ENCODE data around the gene TMEM248. TPM values are rescaled to one million over a fixed set of nuclear protein-coding genes. Genes with fewer than 3 reads are reported as not detected.

Gene TMEM248
- total and polyA plus RNA-seq, 2 of the 13 experiments (the other 11 are each of a cell fraction or from before 2014, with no cell fraction given), result 54.3 to 109 TPM

- TF ChIP-seq FOXC1 (CRISPR knock-in tag; IDR thresholded peaks at IDR 0.05; ENCODE audit: borderline replicate concordance) (peak; percentile 93; the same call in 1 of the 2 replicates), PLRG1 (conservative IDR thresholded peaks at IDR 0.05) (no peak), ASH2L (IDR thresholded peaks at IDR 0.05; ENCODE audit: insufficient read length, low read depth, low read length) (peak; percentile 92), AFF4 (CRISPR knock-in tag; IDR thresholded peaks at IDR 0.05) (no peak), MXD4 (CRISPR knock-in tag; IDR thresholded peaks at IDR 0.05) (peak; percentile 94), ZNF274 (CRISPR knock-in tag; IDR thresholded peaks at IDR 0.05) (peak; percentile 82), FOXK1 (CRISPR knock-in tag; IDR thresholded peaks at IDR 0.05; ENCODE audit: borderline replicate concordance, low read depth) (peak; percentile 88; the same call in 1 of the 2 replicates), ZNF180 (CRISPR knock-in tag; IDR thresholded peaks at IDR 0.05; ENCODE audit: borderline replicate concordance, low read depth) (no peak), HNRNPUL1 (IDR thresholded peaks at IDR 0.05; ENCODE audit: low read depth, low read length) (no peak), ATF7 (IDR thresholded peaks at IDR 0.05) (no peak), ATF7 (CRISPR knock-in tag; IDR thresholded peaks at IDR 0.05) (peak; percentile 66; the same call in 1 of the 2 replicates), SIX4 (CRISPR knock-in tag; IDR thresholded peaks at IDR 0.05) (no peak), MTA1 (CRISPR knock-in tag; IDR thresholded peaks at IDR 0.05; ENCODE audit: borderline replicate concordance) (peak; percentile 97), ZNF432 (CRISPR knock-in tag; IDR thresholded peaks at IDR 0.05; ENCODE audit: borderline replicate concordance) (no peak), ZNF563 (CRISPR knock-in tag; IDR thresholded peaks at IDR 0.05) (peak; percentile 60; the same call in 1 of the 2 replicates), ZNF354B (CRISPR knock-in tag; IDR thresholded peaks at IDR 0.05) (no peak)
- TF ChIP-seq, protein P1, sequence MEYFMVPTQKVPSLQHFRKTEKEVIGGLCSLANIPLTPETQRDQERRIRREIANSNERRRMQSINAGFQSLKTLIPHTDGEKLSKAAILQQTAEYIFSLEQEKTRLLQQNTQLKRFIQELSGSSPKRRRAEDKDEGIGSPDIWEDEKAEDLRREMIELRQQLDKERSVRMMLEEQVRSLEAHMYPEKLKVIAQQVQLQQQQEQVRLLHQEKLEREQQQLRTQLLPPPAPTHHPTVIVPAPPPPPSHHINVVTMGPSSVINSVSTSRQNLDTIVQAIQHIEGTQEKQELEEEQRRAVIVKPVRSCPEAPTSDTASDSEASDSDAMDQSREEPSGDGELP (IDR thresholded peaks at IDR 0.05; ENCODE audit: borderline replicate concordance, low read depth), result peak; percentile 53; the same call in 1 of the 2 replicates
- TF ChIP-seq, protein P2, sequence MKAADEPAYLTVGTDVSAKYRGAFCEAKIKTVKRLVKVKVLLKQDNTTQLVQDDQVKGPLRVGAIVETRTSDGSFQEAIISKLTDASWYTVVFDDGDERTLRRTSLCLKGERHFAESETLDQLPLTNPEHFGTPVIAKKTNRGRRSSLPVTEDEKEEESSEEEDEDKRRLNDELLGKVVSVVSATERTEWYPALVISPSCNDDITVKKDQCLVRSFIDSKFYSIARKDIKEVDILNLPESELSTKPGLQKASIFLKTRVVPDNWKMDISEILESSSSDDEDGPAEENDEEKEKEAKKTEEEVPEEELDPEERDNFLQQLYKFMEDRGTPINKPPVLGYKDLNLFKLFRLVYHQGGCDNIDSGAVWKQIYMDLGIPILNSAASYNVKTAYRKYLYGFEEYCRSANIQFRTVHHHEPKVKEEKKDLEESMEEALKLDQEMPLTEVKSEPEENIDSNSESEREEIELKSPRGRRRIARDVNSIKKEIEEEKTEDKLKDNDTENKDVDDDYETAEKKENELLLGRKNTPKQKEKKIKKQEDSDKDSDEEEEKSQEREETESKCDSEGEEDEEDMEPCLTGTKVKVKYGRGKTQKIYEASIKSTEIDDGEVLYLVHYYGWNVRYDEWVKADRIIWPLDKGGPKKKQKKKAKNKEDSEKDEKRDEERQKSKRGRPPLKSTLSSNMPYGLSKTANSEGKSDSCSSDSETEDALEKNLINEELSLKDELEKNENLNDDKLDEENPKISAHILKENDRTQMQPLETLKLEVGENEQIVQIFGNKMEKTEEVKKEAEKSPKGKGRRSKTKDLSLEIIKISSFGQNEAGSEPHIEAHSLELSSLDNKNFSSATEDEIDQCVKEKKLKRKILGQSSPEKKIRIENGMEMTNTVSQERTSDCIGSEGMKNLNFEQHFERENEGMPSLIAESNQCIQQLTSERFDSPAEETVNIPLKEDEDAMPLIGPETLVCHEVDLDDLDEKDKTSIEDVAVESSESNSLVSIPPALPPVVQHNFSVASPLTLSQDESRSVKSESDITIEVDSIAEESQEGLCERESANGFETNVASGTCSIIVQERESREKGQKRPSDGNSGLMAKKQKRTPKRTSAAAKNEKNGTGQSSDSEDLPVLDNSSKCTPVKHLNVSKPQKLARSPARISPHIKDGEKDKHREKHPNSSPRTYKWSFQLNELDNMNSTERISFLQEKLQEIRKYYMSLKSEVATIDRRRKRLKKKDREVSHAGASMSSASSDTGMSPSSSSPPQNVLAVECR (CRISPR knock-in tag; IDR thresholded peaks at IDR 0.05; ENCODE audit: borderline replicate concordance), result peak; percentile 99
- TF ChIP-seq, protein P3, sequence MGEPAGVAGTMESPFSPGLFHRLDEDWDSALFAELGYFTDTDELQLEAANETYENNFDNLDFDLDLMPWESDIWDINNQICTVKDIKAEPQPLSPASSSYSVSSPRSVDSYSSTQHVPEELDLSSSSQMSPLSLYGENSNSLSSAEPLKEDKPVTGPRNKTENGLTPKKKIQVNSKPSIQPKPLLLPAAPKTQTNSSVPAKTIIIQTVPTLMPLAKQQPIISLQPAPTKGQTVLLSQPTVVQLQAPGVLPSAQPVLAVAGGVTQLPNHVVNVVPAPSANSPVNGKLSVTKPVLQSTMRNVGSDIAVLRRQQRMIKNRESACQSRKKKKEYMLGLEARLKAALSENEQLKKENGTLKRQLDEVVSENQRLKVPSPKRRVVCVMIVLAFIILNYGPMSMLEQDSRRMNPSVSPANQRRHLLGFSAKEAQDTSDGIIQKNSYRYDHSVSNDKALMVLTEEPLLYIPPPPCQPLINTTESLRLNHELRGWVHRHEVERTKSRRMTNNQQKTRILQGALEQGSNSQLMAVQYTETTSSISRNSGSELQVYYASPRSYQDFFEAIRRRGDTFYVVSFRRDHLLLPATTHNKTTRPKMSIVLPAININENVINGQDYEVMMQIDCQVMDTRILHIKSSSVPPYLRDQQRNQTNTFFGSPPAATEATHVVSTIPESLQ (CRISPR knock-in tag; conservative IDR thresholded peaks at IDR 0.05), result no peak
Measured at GRCh38 chr7:66920769-66921395, at the start of gene TMEM248 (continued).
